NCI-H82 treated with DMSO at 0.1 percent for 48 hours (cell line): ENCODE results near the gene OPN1MW2.
"Not testable (repeated sequence)": the region's sequence is repeated elsewhere in the genome, so short reads cannot be mapped to it uniquely, and the experiment has no call there.

Experiments
- DNase-seq: peaks from one replicate; lab custom pipeline; 2025; ENCODE audit not compliant: unreplicated experiment; lab: John Stamatoyannopoulos, UW

The OPN1MW2 gene

GRCh38 chrX:154263072-154263471, 43.5 kb downstream of the OPN1MW2 start:
- not testable (repeated sequence) for DNase-seq

DNA sequence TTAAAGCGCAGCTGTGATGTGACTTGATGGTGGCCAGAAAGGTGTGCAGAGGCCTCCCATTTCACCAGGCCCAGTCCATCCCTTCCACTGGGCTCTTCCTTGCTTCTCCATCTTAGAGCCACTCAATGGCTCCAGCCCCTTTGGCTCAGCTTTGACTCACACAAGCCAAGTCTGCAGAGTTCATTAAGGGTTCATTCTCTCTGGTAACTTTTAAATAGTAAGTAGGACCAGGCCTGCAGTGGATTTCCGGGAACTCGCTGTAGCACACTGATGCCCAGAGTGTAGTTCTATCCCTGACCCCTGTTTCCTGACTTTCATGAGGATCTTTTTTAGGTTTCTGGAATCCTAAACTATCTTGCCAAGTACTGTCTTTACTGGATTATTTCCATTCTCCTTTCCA, 49.7 kb downstream of the OPN1MW2 start:
- not testable (repeated sequence) for DNase-seq
